ENCODE results near the gene ADCY9. TPM values are rescaled to one million over a fixed set of nuclear protein-coding genes. Genes with fewer than 3 reads are reported as not detected.
A peak's percentile ranks its signal among the peaks of the same experiment; 100 is the strongest.

Gene ADCY9
- total RNA-seq, 2 donors from 2014 or later: 7.2 to 58.3 TPM

GRCh38 chr16:4092547-4093265 lies 23.5 kb downstream of the ADCY9 start:
- Histone ChIP-seq H3K36me3 (no peaks in the 10 kb centered on the region), H3K9me3 (no peaks in the 10 kb centered on the region), H3K4me1 (replicated peaks) (no peaks in the 10 kb centered on the region), H3K4me3 (no peak overlapping the region), H3K27me3 (replicated peaks; ENCODE audit: insufficient read depth) (no peaks in the 10 kb centered on the region), H3K27ac (no peak overlapping the region)
- DNase-seq (ENCODE audit: low spot score): no peak
- 89% methylated on average over 5 of the region's 5 CpGs for WGBS
- no peak for TF ChIP-seq POLR2A (IDR thresholded peaks at IDR 0.05)
- TF ChIP-seq, protein P1, sequence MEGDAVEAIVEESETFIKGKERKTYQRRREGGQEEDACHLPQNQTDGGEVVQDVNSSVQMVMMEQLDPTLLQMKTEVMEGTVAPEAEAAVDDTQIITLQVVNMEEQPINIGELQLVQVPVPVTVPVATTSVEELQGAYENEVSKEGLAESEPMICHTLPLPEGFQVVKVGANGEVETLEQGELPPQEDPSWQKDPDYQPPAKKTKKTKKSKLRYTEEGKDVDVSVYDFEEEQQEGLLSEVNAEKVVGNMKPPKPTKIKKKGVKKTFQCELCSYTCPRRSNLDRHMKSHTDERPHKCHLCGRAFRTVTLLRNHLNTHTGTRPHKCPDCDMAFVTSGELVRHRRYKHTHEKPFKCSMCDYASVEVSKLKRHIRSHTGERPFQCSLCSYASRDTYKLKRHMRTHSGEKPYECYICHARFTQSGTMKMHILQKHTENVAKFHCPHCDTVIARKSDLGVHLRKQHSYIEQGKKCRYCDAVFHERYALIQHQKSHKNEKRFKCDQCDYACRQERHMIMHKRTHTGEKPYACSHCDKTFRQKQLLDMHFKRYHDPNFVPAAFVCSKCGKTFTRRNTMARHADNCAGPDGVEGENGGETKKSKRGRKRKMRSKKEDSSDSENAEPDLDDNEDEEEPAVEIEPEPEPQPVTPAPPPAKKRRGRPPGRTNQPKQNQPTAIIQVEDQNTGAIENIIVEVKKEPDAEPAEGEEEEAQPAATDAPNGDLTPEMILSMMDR (IDR thresholded peaks at IDR 0.05): no peak
- no peak for TF ChIP-seq POLR2AphosphoS5 (IDR thresholded peaks at IDR 0.05)
- intact Hi-C loops (cut with DNase I): no loop called here

GRCh38 chr16:4091240-4092012 lies 24.8 kb downstream of the ADCY9 start:
- TF ChIP-seq POLR2A (IDR thresholded peaks at IDR 0.05): no peak
- no peak for TF ChIP-seq POLR2AphosphoS5 (IDR thresholded peaks at IDR 0.05)
- TF ChIP-seq, protein P1 (IDR thresholded peaks at IDR 0.05): no peak
- Histone ChIP-seq H3K4me3 (no peak overlapping the region), H3K9me3 (no peaks in the 10 kb centered on the region), H3K36me3 (no peaks in the 10 kb centered on the region), H3K4me1 (replicated peaks) (no peaks in the 10 kb centered on the region), H3K27me3 (replicated peaks; ENCODE audit: insufficient read depth) (no peaks in the 10 kb centered on the region), H3K27ac (no peak overlapping the region)
- intact Hi-C loops (cut with DNase I): no loop called here
- WGBS: 82% methylated on average over 17 of the region's 17 CpGs
- DNase-seq (ENCODE audit: low spot score): no peak

GRCh38 chr16:4090351-4090851 lies 25.8 kb downstream of the ADCY9 start:
- TF ChIP-seq POLR2A (IDR thresholded peaks at IDR 0.05) (no peak), POLR2AphosphoS5 (IDR thresholded peaks at IDR 0.05) (no peak)
- TF ChIP-seq, protein P1 (IDR thresholded peaks at IDR 0.05): no peak
- intact Hi-C loops (cut with DNase I): no loop called here
- Histone ChIP-seq H3K27me3 (replicated peaks; ENCODE audit: insufficient read depth) (no peaks in the 10 kb centered on the region), H3K4me1 (replicated peaks) (no peaks in the 10 kb centered on the region), H3K27ac (no peak overlapping the region), H3K4me3 (no peak overlapping the region), H3K36me3 (no peaks in the 10 kb centered on the region), H3K9me3 (no peaks in the 10 kb centered on the region)
- 2% methylated on average over 12 of the region's 12 CpGs for WGBS
- peak; percentile 30 for DNase-seq (ENCODE audit: low spot score)

DNA sequence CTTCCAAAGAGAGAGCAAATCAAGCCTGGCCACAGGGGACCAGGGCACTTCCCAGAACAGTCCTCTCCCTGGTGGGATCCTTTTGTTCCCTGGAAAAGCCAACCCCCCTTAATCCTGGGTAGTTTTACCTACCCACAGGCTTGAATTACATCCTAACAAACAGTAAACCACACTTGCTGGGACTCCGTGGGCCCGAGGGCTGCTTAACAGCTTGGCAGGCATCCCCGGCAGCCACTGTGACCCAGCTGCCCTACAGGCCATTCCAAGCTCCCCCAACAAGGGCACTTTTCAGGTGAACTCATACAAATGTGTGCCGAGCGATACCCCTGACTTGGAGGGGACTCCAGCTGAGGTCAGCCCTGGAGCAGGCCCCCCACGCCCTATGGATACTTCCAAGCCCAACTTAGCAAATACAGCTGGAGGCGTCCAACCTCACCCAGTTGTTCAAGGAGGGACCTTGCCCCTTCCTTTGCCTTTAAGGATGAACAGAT lies 26.4 kb downstream of the ADCY9 start:
- no peaks in the 10 kb centered on the region for H3K27me3 ChIP-seq (replicated peaks; ENCODE audit: insufficient read depth)
- H3K4me3 ChIP-seq: no peak overlapping the region
- H3K9me3 ChIP-seq: no peaks in the 10 kb centered on the region
- H3K36me3 ChIP-seq: no peaks in the 10 kb centered on the region
- no peaks in the 10 kb centered on the region for H3K4me1 ChIP-seq (replicated peaks)
- intact Hi-C loops (cut with DNase I): no loop called here
- WGBS: 52% methylated on average over 7 of the region's 7 CpGs
- no peak overlapping the region for H3K27ac ChIP-seq
- no peak for TF ChIP-seq POLR2AphosphoS5 (IDR thresholded peaks at IDR 0.05)
- TF ChIP-seq, protein P1 (IDR thresholded peaks at IDR 0.05): no peak
- TF ChIP-seq POLR2A (IDR thresholded peaks at IDR 0.05): no peak
- no peak for DNase-seq (ENCODE audit: low spot score)
